ENCODE measurements around the gene PRDM16.

Gene PRDM16

DNA sequence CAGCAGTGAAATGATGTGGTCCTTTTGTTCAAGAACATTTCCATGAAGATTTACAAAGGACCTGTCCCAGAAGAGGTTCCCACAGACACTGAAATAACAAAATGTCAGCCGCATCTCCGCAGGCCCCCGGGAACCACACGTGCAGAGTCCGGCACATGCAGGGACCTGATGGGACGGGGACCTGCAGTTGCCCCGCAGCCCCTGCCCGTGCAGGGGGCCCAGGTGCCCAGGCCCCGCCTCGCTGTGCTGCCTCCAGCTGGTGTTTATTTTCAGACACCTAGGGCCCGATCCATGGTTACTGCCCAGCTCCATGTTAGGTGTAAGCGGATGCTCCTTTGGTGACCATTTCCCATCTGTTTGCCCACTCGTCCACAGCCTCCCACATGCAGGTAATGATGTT, 236.2 kb downstream of the PRDM16 start:
- TF ChIP-seq EZH2phosphoT487 (IDR thresholded peaks at IDR 0.05; ENCODE audit: borderline replicate concordance): no peak
- no peaks in the 10 kb centered on the region; the same call in 1 of the 2 replicates for H3K36me3 ChIP-seq (ENCODE audit: insufficient read depth, low read length)
- no peak overlapping the region for H2AFZ ChIP-seq (ENCODE audit: low read length)
- H3K9ac ChIP-seq (ENCODE audit: low read depth, low read length, poor library complexity, severe bottlenecking): no peak overlapping the region
- H3K79me2 ChIP-seq (ENCODE audit: insufficient read depth, low read length): no peaks in the 10 kb centered on the region
- H3K9me3 ChIP-seq (ENCODE audit: insufficient read depth, low read depth, low read length): no peaks in the 10 kb centered on the region
- no peaks in the 10 kb centered on the region for H4K20me1 ChIP-seq (ENCODE audit: insufficient read depth, low read length, poor library complexity, severe bottlenecking)
- H3K4me2 ChIP-seq (ENCODE audit: low read depth, low read length, poor library complexity, severe bottlenecking): no peak overlapping the region
- no peaks in the 10 kb centered on the region for H3K4me1 ChIP-seq (ENCODE audit: insufficient read depth, low read length, poor library complexity, severe bottlenecking)
- H3F3A ChIP-seq (ENCODE audit: low read depth): no peaks in the 10 kb centered on the region
- H3K9me2 ChIP-seq (replicated peaks; ENCODE audit: low read depth, low read length): no peaks in the 10 kb centered on the region
- H3K27me3 ChIP-seq (ENCODE audit: insufficient read depth, low read length, poor library complexity, severe bottlenecking): no peaks in the 10 kb centered on the region
- no peak overlapping the region for H3K4me3 ChIP-seq (ENCODE audit: low read length, poor library complexity, severe bottlenecking)

DNA sequence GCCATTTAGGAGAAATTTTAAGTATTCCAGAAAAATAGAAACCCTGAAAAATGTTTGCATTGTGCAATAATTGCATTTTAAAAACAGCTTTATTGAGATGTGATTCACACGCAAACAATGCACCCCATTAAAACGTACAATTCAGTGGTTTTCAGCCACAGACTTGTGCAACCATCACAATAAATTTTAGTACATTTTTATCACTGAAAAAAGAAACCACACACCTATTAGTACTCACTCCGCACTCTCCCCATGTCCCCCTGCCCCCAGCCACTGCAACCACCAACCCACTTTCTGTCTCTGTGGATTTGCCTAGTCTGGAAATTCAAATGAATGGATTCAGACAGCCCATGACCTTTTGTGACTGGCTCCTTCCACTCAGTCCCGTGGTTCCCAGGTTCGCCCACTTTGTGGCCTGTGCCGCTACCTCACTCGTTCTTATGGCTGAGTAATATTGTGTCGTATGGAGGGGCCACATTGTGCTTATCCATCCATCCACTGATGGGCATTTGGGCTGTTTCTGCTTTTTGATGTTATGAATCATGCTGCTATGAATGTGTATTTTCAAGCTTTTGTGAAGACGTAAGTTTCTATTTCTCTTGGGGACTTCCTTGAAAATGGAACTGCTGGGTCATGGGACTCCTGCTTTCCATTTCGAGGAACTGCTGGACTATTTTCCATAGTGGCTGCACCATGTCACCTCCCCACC, 237.7 kb downstream of the PRDM16 start:
- Histone ChIP-seq H3K36me3 (ENCODE audit: insufficient read depth, low read length) (no peaks in the 10 kb centered on the region; the same call in 1 of the 2 replicates), H3K4me2 (ENCODE audit: low read depth, low read length, poor library complexity, severe bottlenecking) (no peak overlapping the region)

DNA sequence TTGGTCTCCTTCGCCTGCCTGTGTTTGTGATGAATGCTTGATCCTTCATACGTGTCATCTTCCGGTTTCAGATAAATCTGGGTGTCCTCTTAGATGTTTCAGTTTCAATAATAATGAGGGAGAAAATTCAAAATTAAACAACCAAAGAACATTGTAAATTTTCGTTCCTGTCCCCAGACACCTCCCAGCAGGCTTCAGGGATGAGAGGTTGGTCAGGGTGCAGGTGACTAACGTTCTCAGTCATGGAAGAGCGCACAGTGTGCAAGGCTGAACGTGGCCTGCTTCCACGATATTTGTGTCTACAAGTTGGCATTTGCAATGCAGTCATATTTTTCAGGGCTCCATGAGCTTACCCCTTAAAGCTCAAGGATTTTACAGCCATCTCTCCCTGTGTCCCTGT, 238.4 kb downstream of the PRDM16 start:
- Histone ChIP-seq H3K9me2 (replicated peaks; ENCODE audit: low read depth, low read length) (no peaks in the 10 kb centered on the region), H4K20me1 (ENCODE audit: insufficient read depth, low read length, poor library complexity, severe bottlenecking) (no peaks in the 10 kb centered on the region), H2AFZ (ENCODE audit: low read length) (no peak overlapping the region), H3F3A (ENCODE audit: low read depth) (no peaks in the 10 kb centered on the region), H3K9ac (ENCODE audit: low read depth, low read length, poor library complexity, severe bottlenecking) (no peak overlapping the region), H3K36me3 (ENCODE audit: insufficient read depth, low read length) (no peaks in the 10 kb centered on the region; the same call in 1 of the 2 replicates), H3K4me1 (ENCODE audit: insufficient read depth, low read length, poor library complexity, severe bottlenecking) (no peaks in the 10 kb centered on the region), H3K79me2 (ENCODE audit: insufficient read depth, low read length) (no peaks in the 10 kb centered on the region), H3K27me3 (ENCODE audit: insufficient read depth, low read length, poor library complexity, severe bottlenecking) (no peaks in the 10 kb centered on the region), H3K4me3 (ENCODE audit: low read length, poor library complexity, severe bottlenecking) (no peak overlapping the region), H3K4me2 (ENCODE audit: low read depth, low read length, poor library complexity, severe bottlenecking) (no peak overlapping the region), H3K9me3 (ENCODE audit: insufficient read depth, low read depth, low read length) (no peaks in the 10 kb centered on the region)
- TF ChIP-seq EZH2phosphoT487 (IDR thresholded peaks at IDR 0.05; ENCODE audit: borderline replicate concordance) (no peak), CTCF (conservative IDR thresholded peaks at IDR 0.05; ENCODE audit: low read length) (no peak)

More for the DNA sequence above, 237.7 kb downstream of the PRDM16 start:
- H4K20me1 ChIP-seq (ENCODE audit: insufficient read depth, low read length, poor library complexity, severe bottlenecking): no peaks in the 10 kb centered on the region
- H3K9me2 ChIP-seq (replicated peaks; ENCODE audit: low read depth, low read length): no peaks in the 10 kb centered on the region
- no peak overlapping the region for H2AFZ ChIP-seq (ENCODE audit: low read length)
- no peaks in the 10 kb centered on the region for H3K27me3 ChIP-seq (ENCODE audit: insufficient read depth, low read length, poor library complexity, severe bottlenecking)
- no peak overlapping the region for H3K9ac ChIP-seq (ENCODE audit: low read depth, low read length, poor library complexity, severe bottlenecking)
- no peaks in the 10 kb centered on the region for H3K79me2 ChIP-seq (ENCODE audit: insufficient read depth, low read length)
- TF ChIP-seq EZH2phosphoT487 (IDR thresholded peaks at IDR 0.05; ENCODE audit: borderline replicate concordance): no peak
- no peak for TF ChIP-seq CTCF (conservative IDR thresholded peaks at IDR 0.05; ENCODE audit: low read length)
- no peaks in the 10 kb centered on the region for H3K9me3 ChIP-seq (ENCODE audit: insufficient read depth, low read depth, low read length)
- H3K4me1 ChIP-seq (ENCODE audit: insufficient read depth, low read length, poor library complexity, severe bottlenecking): no peaks in the 10 kb centered on the region
- no peak overlapping the region for H3K4me3 ChIP-seq (ENCODE audit: low read length, poor library complexity, severe bottlenecking)
- H3F3A ChIP-seq (ENCODE audit: low read depth): no peaks in the 10 kb centered on the region

DNA sequence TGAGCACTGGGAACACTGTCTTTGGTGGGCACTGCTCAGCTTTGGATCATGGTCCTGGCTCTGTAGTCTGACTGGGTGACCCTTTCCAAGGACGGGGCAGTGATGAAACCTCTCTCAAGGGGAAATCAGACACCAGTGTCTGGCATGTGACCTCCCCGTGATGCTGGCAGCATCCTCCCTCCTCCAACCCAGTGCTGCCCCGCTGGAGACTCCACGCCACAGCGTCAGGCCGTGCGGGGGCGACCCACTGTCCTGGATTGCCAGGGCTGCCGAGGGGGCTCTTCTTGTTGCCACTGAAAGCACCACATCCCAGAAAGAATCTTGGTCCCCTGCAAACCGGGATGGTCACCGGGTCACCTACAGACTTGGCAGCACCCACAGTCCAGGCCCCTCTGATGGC, 239.1 kb downstream of the PRDM16 start:
- Histone ChIP-seq H3K9ac (ENCODE audit: low read depth, low read length, poor library complexity, severe bottlenecking) (no peak overlapping the region), H3K9me2 (replicated peaks; ENCODE audit: low read depth, low read length) (no peaks in the 10 kb centered on the region), H3K4me2 (ENCODE audit: low read depth, low read length, poor library complexity, severe bottlenecking) (no peak overlapping the region), H3K79me2 (ENCODE audit: insufficient read depth, low read length) (no peaks in the 10 kb centered on the region), H3K27me3 (ENCODE audit: insufficient read depth, low read length, poor library complexity, severe bottlenecking) (no peaks in the 10 kb centered on the region), H3K36me3 (ENCODE audit: insufficient read depth, low read length) (no peaks in the 10 kb centered on the region; the same call in 1 of the 2 replicates), H2AFZ (ENCODE audit: low read length) (no peak overlapping the region), H4K20me1 (ENCODE audit: insufficient read depth, low read length, poor library complexity, severe bottlenecking) (no peaks in the 10 kb centered on the region), H3K4me3 (ENCODE audit: low read length, poor library complexity, severe bottlenecking) (no peak overlapping the region), H3K9me3 (ENCODE audit: insufficient read depth, low read depth, low read length) (no peaks in the 10 kb centered on the region), H3F3A (ENCODE audit: low read depth) (no peaks in the 10 kb centered on the region), H3K4me1 (ENCODE audit: insufficient read depth, low read length, poor library complexity, severe bottlenecking) (no peaks in the 10 kb centered on the region)
- TF ChIP-seq CTCF (conservative IDR thresholded peaks at IDR 0.05; ENCODE audit: low read length): no peak
- TF ChIP-seq EZH2phosphoT487 (IDR thresholded peaks at IDR 0.05; ENCODE audit: borderline replicate concordance): no peak
